ENCODE results near the gene LCN12.

LCN12 gene

DNA sequence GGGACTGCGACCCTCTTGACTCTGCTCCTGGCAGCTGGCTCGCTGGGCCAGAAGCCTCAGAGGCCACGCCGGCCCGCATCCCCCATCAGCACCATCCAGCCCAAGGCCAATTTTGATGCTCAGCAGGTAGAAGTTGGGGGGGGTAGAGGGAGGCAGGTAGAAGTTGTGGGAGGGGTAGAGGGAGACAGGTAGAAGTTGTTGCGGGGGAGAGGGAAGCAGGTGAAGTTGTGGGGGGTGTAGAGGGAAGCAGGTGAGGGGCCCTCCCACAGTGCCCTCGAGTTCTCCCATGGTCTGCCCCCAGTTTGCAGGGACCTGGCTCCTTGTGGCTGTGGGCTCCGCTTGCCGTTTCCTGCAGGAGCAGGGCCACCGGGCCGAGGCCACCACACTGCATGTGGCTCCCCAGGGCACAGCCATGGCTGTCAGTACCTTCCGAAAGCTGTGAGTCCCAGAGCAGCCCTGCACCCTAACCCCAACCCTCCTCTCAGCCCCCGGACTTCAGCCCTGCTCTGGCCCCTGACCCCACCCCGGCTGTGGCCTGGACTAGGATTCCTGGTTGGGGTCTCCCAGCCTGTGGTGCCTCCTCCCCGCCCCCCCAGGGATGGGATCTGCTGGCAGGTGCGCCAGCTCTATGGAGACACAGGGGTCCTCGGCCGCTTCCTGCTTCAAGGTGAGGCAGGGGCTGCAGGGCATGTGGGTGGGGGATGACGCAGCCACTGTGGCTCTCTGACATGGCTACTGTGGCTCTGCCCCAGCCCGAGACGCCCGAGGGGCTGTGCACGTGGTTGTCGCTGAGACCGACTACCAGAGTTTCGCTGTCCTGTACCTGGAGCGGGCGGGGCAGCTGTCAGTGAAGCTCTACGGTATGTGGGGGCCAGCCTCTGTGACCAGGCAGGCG lies 6.5 kb upstream of the LCN12 start:
- DNase-seq (ENCODE audit: low spot score) = no peak

DNA sequence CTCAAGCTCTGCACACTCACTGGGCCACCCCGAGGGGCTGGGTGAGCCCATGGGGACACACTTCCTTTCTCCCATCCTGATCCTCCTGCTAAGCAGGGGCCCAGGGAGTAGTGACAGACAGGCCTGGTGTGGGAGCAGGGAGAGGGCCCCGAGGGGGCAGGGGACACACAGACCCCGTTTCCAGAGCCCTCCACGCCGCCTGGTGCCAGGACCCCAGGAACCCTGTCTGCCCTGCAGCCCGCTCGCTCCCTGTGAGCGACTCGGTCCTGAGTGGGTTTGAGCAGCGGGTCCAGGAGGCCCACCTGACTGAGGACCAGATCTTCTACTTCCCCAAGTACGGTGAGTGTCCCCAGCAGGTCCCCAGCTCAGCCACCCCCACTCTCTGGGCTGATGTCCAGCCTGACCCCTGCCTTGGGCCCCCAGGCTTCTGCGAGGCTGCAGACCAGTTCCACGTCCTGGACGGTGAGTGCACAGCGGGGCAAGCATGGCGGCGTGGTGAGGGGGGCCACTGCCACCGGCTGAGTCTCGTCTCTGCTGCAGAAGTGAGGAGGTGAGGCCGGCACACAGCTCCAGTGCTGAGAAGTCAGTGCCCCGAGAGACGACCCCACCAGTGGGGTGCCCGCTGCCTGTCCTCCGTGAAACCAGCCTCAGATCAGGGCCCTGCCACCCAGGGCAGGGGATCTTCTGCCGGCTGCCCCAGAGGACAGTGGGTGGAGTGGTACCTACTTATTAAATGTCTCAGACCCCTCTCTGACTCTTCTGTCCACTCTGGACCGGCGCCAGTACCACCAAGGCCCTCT lies 5.6 kb upstream of the LCN12 start:
- DNase-seq (ENCODE audit: low spot score) = no peak

DNA sequence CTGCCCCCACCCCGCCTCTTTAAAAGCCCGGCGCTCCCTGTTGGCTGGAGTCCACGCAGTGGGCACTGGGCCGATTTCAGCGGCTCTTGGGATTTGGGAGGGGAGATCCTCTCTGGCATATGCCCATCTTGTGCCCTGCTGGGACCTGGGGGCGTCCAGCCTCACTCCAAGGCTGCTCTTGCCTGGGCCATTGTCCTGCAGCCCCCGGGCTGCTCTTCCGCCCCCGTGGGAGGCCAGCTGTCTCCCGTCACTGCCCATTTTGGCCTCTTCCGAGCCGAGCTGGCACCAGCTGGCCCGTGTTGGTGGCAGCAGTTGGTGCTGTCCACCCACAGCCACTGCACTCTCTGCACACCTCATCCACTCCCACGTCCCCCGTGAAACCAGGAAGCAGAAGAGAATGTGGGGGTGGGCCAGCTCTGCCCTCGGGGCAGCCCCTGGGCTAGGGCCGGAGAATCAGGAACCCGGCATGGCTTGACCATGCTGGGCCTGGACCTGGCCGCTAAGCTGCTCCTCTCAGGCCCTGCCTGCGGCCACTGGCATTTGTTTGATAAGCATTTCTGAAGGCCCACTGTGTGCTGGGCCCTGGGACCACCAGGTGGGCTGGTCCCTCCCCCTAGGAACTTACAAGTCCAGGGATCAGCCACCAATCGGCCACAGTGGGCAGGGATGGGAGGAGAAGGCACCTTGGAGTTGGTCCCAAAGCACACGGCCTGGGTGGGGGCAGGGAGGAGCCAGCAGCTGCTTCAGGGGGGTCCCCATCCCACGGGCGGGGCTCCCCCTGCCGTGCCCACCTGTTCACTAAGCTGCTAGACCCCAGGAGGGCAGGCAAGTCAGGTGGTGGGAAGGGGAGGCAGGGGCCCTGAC lies 4.8 kb upstream of the LCN12 start:
- peak; percentile 60 for DNase-seq (ENCODE audit: low spot score)

DNA sequence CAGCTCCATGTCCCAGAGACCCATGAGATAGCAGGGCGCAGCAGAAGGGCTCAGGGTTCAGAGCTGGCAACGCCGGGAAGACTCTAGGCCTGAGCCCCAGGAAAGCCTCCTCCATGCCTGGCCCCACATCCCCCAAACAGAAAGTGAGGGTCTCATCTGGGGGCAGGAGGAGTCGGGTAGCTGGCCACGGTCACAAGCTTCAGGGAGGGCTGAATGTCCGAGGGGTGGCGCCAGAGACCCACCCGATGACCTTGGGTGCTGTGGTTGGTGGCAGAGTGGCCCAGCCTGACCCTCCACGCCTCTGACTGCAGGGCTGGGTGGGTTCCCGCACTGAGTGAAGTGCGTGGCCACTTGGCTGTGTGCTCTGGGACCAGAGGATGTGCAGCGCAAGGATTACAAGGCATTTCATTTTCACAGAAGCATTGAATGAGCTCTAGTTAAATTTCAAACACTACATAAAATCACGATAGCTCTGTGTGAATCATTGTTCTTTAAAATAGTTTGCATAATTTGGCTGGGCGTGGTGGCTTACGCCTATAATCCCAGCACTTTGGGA lies 4.0 kb upstream of the LCN12 start:
- peak; percentile 79 for DNase-seq (ENCODE audit: low spot score)

DNA sequence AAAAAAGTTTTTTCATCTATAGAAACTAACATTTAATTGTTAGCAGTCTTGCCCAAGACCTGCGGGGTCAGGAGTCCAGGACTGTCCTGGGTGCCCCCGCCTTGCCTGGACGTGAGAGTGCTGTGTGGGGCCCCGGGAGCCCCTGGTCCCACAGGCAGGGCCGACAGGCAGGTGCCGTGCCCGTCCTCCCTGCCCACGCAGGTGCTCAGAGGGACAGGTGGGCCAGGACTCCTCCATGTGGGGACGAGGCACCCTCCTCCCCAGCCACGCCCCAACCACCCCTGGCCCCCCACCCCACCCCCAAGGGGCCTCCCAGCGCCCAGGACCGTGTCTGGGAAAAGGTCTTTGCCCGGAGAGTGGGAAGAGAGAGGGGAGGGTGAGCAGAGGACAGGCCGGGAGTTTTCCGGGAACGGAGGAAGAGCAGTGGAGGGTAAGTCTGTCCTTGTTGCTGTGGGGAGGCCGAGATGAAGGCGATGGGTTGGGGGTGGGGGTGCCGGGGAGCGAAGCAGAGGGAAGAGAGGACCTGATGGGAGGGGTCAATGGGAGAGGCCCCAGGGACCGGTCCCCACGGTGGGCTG lies 2.7 kb upstream of the LCN12 start:
- no peak for DNase-seq (ENCODE audit: low spot score)

DNA sequence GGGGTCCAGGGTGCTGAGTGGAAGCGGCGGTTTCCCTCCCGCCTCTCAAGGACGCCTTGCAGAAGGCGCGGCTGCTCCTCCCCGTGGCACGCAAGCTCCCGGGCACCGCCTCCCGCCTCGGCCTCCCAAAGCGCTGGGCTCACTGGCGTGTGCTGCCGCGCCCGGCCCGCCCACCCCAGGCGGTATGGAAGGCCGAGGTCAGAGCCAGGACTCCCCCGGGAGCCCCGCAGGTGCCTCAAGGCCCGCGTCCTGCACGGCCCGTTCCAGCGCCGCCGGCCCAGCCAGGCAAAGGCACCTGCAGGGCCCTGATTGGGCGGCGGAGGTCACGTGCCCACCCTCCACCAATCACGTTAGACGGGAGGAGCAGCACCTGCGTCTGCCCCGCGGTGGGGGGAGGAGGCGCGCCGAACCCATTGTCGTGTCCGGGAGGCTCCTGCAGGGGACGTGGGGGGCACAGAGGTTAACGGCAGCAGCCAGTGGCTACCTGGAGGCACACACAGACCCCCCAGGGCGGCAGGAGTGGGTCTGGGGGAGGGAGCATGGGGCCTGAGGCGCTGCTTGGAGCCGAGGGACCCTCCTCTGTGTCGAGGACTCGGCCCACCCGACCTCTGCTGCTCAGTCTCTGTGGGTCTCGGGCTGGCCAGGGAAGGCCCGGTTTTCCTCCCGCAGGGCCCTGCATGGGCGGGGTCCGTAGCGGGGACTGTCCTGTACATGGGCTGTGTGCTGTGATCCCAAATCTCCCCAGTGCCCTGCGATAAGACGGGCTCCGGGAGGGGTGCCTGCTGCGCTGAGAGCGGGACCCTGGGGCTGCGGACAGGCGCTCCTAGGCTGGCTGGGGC lies 2.0 kb upstream of the LCN12 start:
- DNase-seq (ENCODE audit: low spot score) = peak; percentile 93

DNA sequence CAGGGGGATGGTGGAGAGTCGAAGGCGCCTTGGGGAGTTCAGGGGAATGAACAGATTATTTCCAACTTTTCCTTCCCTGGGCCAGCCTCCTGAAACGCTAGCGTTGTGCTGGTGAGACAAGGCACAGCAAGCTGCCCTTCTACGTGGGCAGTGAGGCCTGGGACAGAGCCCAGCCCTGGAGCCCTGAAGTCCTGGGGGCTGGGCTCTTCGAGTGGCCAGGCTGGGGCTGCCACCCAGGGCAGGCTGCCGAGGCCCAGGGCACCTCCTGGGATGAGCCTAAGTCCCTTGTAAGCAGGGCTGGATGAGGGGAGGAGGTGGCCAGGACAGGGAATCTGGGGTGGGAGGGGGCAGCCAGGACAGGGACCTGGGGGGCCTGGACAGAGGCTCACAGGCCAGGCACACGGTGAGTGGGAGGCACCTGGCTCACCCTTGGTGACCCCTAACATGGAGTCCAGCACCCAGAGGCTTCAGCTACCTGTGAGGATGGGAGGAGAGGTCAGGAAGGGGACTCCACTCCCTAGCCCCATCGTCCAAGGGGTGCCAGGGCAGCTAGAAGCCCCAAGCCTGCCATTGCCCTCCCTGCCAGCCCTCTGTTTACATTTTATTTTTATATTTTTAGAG lies 1.3 kb upstream of the LCN12 start:
- no peak for DNase-seq (ENCODE audit: low spot score)

DNA sequence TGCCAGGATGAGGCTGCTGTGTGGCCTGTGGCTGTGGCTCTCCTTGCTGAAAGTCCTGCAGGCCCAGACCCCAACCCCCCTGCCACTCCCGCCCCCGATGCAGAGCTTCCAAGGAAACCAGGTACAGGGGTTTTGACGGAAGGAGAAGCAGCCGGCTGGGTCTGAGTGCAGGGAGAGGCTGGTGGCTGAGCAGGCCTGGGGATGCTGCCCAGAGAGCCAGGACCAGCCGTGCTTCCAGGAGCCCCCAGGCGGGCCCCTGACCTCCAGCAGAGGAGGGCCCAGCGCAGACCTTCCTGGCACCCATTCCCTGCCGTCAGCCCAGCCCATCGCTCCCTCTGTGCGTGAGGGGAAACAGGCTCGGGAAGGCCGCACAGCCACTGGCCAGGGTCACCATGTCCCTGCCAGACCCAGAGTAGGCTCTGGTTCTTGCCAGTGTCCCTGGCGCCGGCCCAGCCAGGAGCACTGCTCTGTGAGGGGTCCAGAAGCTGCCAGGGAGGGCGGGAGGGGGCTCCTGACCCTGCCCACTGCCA lies 313 bp downstream of the LCN12 start:
- no peak for DNase-seq (ENCODE audit: low spot score)

DNA sequence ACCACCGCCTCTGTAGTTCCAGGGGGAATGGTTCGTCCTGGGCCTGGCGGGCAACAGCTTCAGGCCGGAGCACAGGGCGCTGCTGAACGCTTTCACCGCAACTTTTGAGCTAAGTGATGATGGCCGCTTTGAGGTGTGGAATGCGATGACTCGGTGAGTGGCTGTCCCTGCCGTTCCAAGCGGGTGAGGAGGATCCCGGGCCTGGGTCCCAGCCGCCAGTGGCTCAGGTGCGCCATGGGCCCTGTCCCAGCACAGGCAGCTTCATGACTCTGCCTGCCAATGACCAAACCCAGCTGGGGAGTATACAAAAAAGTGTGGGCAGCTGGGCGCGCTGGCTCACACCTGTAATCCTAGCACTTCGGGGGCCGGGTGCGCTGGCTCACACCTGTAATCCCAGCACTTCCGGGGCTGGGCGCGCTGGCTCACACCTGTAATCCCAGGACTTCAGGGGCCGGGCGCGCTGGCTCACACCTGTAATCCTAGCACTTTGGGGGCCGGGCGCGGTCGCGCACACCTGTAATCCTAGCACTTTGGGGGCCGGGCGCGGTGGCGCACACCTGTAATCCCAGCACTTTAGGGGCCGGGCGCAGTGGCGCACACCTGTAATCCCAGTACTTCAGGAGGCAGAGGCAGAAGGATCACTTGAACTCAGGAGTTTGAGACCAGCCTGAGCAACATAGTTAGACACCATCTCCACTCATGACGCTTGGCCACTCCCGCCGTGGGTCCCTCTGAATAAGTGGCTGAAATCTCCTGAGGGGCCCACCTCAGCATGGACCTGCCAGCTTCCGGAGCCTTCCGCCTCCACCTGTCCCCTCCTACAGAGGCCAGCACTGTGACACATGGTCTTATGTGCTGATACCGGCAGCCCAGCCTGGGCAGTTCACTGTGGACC lies 1.1 kb downstream of the LCN12 start:
- DNase-seq (ENCODE audit: low spot score) = no peak

DNA sequence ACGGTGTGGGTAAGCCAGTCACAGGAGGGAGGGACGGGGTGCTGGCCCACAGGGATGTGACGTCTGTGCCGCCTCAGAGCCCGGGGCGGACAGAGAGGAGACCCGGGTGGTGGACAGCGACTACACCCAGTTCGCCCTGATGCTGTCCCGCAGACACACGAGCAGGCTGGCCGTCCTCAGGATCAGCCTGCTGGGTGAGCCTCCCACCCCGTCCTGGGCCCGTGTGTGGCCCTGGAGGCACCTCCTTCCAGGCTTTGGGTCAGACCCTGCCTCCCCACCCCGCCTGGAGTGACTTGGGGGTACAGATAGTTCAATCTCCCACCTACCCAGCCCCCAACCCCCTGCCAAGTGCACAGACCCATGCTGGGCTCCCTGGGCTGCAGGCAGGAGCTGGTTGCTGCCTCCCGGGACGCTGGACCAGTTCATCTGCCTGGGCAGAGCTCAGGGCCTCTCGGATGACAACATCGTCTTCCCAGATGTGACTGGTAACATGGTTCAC lies 1.7 kb downstream of the LCN12 start:
- no peak for DNase-seq (ENCODE audit: low spot score)

DNA sequence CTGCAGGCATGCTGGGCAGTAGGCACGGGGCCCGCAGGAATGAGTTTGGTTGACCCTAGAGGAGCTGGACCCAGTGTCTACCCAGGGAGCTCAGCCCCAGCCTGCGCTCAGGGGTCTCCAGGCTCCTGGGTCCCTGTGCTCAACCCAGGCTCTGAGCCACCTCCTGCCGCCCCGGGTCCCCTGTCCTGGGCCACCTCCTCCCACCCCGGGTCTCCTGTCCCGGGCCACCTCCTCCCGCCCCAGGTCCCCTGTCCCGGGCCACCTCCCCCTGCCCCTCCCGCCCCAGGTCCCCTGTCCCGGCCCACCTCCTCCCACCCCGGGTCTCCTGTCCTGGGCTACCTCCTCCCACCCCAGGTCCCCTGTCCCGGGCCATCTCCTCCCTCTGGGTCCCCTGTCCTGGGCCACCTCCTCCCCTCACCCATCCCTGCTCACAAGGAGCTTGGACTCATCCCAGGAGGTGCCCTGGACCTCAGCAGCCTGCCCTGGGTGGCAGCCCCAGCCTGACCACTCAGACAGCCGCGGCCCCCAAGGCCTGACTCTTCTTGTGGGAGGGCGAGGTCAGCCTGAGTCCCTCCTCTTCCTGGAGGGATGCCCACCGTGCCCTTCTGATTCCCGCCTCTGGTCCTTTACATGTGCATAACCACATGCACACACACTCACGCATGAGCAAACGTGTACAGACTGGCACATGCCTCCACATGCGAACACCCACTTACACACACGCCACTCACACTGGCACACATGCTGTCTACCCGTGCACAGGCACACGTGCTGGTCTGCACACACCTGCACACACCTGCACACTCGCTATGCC lies 2.4 kb downstream of the LCN12 start:
- DNase-seq (ENCODE audit: low spot score) = no peak

DNA sequence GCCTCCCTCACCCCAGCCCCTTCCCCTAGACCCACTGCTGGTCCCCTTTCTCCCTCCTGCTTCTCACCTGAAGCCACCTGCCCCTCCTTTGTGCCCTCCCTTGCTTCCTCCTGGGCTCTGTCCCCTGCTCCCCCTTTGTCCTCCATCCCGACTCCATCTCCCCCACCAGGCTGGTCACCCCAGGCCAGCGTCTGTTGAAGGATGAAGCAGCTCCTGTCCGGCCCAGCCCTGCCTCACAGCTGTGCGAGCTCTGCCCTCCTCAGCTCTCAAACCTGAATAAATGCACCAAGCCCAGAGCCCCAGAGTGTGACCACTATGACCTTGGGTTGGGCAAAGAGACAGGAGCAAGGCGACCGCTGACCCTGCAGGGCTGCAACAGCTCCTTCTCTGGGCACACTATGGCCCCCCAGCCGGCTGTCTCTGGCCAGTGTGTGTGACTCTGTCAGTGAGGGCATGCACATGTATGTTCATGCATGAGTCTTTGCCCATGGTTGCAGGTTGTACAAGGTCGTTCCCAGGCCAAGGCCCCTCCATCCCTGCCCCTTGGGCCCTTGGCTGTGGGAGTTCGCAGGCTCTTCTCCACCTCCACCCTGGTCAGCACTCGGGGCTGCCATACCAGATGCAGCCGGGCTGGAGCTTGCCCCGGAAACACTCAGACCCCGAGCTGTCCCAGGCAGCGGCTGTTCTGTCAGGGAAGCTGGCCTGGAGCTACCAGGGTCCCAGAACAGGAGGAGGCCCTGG lies 3.3 kb downstream of the LCN12 start:
- no peak for DNase-seq (ENCODE audit: low spot score)

DNA sequence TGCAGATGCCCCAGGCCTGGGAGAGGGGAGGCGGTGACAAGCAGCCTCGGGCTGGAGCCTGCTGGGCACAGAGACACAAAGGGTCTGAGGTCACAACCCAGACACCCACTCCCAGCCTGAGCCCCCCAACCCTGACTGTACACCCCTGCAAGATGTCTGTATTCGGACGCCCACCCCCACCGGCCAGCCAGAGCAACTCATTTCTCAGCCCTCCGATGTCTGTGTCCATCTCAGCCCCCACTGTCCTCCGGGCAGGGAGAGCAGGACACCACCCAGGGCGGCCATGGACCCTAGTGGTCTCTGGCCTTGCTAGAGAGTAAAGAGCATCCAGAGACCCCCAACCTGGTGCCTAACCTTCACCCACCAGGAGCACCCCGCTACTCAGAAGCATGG lies 3.9 kb downstream of the LCN12 start:
- DNase-seq (ENCODE audit: low spot score) = no peak

DNA sequence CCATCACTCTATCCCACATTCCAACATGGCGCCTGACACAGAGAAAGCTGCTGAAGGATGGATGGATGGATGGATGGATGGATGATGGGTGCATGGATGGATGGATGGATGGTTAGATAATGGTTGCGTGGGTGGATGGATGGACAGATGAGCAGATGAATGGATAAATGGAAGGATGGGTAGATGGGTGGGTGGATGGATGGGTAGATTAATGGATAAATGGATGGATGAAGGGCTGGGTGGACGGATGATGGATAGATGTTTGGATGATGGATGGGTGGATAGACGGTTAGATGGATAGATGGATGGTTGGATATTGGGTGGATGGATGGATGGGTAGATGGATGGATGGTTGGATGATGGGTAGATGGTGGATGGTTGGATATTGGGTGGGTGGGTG lies 4.5 kb downstream of the LCN12 start:
- no peak for DNase-seq (ENCODE audit: low spot score)

DNA sequence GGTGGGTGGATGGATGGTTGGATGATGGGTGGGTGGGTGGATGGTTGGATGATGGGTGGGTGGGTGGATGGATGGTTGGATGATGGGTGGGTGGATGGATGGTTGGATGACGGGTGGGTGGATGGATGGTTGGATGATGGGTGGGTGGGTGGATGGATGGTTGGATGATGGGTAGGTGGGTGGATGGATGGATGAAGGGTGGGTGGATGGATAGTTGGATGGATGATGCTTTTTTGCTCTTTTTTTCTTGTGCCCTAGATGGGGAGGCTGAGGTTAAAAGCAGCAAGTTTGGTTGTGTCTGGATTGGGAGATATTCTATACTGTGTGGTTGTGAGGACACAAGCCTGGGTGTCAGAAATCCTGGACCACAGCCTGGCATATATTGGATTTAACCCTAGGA lies 5.4 kb downstream of the LCN12 start:
- no peak for DNase-seq (ENCODE audit: low spot score)

DNA sequence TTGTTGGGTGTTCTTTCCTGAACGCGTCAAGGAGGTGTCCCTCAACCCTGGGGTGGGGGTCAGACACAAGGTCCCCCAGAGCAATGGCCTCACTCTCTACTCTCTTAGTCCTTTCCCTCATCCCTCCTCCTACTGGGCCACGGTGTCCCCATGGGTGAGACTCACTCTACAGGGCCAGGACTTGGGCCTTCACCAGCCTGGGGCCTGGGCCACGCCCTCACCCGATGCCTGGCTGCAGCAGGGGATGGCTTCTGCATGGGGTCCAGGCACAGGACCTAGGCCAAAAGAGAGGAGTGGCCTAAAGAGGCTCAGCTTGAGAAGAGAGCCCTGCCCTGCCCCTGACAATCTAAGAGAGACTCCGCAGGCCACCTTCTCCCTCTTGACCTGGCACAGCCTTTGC lies 5.8 kb downstream of the LCN12 start:
- no peak for DNase-seq (ENCODE audit: low spot score)

DNA sequence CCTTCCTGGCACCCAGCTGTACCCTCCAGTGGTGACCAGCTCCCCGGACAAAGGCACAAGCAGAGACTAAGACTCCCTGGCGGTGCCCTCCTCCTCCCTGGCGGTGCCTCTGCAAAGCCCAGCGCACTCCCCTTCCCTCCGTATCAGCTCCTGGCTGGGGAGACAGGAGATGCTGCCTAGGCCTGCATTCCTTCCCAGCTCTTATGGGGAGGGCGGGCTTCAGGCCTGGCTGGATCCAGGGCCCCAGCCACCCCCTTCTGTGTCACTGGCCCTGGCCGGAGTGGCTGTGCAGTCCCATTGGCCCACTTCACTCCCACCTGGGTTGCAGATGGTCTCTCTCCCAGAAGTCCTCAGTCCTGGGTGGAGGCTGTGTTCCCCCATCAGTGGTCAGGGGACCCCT lies 6.4 kb downstream of the LCN12 start:
- DNase-seq (ENCODE audit: low spot score) = no peak
